ENCODE data around the gene FOLR2.

FOLR2 gene

DNA sequence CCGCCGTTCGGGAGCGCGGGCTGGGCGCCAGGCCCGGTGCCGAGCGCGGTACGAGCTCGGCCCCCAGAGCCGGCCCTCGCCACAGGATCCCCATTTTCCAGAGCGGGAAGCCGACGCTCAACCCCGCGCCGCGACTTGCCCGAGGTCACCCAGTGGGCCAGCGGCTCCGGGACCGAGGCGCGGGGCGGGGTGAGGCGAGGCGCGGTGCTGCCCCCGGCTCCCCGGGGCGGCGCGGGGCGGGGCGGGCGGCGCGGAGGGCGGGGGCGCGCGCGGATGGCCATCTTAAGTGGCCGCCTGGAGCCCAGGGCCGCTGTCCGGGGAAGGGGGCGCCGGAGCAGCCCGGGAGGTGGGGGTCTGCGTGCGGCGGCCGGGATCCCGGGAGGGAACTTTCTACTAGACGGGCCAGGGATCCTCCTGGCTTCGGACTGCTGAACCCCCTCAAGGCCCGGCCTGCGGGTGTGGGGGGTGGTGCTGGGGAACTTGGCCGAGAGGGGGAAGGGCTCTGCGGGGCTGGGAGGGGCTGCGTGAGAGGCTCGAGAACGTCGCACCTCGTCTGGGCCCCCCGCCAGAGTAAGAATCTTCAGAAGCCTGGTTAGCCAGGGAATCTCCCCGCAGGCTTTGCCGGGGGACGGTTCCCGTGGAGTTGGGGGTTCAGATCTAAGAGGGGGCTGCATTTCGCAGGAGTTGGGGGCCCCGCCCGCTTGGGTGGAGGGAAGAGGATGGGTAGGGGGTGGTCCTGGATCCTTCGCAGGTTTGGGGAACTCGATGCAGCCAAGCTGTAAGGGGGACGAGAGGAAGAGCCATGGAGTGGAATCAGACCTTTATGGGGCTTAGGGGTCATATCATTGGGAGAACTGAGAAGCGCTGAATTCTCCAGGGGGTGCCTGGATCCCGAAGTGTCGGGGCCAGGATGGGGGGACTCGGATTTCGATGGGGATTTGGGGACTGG, 7.3 kb downstream of the FOLR2 start:
- Histone ChIP-seq H3K79me2 (ENCODE audit: low read length) (peaks cover 28% of the 10 kb centered on the region), H3K9me2 (replicated peaks; ENCODE audit: insufficient read depth, low read length) (no peaks in the 10 kb centered on the region), H3K9me3 (replicated peaks; ENCODE audit: insufficient read depth, low read length) (no peaks in the 10 kb centered on the region), H3K9ac (ENCODE audit: low read length) (peak overlapping the region; percentile 92), H3K27me3 (replicated peaks; ENCODE audit: insufficient read depth, low read length) (no peaks in the 10 kb centered on the region), H4K20me1 (ENCODE audit: insufficient read depth, low read length) (no peaks in the 10 kb centered on the region), H2AFZ (ENCODE audit: low read length) (peak overlapping the region; percentile 76), H3F3A (ENCODE audit: insufficient read depth, low read length) (peaks cover 11% of the 10 kb centered on the region; the same call in 1 of the 2 replicates), H3K27ac (ENCODE audit: low read length) (peak overlapping the region; percentile 95), H3K4me3 (ENCODE audit: low read length) (peak overlapping the region; percentile 99), H3K4me1 (ENCODE audit: low read length) (peaks cover 8% of the 10 kb centered on the region), H3K36me3 (replicated peaks; ENCODE audit: insufficient read depth, low read length) (no peaks in the 10 kb centered on the region), H3K4me2 (ENCODE audit: low read depth, low read length) (peak overlapping the region; percentile 99)
- TF ChIP-seq EZH2 (optimal IDR thresholded peaks at IDR 0.05; ENCODE audit: low read depth, low read length): no peak
- no peak for TF ChIP-seq EZH2phosphoT487 (IDR thresholded peaks at IDR 0.05; ENCODE audit: low read length)
- TF ChIP-seq, protein P1, sequence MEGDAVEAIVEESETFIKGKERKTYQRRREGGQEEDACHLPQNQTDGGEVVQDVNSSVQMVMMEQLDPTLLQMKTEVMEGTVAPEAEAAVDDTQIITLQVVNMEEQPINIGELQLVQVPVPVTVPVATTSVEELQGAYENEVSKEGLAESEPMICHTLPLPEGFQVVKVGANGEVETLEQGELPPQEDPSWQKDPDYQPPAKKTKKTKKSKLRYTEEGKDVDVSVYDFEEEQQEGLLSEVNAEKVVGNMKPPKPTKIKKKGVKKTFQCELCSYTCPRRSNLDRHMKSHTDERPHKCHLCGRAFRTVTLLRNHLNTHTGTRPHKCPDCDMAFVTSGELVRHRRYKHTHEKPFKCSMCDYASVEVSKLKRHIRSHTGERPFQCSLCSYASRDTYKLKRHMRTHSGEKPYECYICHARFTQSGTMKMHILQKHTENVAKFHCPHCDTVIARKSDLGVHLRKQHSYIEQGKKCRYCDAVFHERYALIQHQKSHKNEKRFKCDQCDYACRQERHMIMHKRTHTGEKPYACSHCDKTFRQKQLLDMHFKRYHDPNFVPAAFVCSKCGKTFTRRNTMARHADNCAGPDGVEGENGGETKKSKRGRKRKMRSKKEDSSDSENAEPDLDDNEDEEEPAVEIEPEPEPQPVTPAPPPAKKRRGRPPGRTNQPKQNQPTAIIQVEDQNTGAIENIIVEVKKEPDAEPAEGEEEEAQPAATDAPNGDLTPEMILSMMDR (IDR thresholded peaks at IDR 0.05; ENCODE audit: low read length): no peak
- peak; percentile 58 for DNase-seq

DNA sequence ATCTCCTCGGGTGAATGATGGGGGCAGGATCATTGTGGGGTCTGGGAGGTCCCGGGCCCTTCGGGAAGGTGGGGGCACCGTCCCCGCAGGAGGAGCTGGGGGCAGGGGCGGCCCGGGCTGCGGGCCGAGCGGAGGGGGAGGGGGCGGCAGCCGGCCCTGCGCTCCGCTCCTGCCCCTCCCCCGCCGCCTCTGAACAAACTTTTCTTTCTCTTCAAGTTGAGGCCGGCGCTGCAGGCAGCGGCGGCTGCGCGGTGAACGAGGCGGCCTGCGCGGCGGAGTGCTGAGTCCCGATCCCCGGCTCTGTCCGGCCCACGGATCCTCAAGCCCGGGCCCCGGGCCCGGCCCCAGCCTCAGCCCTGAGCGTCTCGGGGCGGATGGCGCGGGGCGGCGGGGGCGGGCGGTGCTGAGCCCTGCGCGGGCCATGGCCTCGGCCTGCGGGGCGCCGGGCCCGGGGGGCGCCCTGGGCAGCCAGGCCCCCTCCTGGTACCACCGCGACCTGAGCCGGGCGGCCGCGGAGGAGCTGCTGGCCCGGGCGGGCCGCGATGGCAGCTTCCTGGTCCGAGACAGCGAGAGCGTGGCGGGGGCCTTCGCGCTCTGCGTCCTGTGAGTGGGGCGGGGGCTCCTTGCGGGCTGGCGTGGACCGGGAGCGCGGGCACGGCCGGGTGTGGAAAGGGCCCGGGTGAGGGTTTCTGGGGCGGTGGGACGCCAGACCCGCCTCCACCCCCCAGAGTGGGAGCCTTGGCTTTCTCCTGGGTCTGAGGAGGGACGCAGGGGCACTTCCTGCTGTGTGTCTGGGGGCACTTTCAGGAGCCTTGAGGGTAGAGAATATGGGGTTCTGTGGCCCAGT, 8.2 kb downstream of the FOLR2 start, which contains the start of gene INPPL1:
INPPL1 (plus strand) TSS at position 204 of the 847 bp plus-strand sequence; CDS start at position 422, 218 bp downstream.
- peaks cover 8% of the 10 kb centered on the region for H3K4me1 ChIP-seq (ENCODE audit: low read length)
- peak within 1 kb of the TSS; percentile 76 for H2AFZ ChIP-seq (ENCODE audit: low read length)

DNA sequence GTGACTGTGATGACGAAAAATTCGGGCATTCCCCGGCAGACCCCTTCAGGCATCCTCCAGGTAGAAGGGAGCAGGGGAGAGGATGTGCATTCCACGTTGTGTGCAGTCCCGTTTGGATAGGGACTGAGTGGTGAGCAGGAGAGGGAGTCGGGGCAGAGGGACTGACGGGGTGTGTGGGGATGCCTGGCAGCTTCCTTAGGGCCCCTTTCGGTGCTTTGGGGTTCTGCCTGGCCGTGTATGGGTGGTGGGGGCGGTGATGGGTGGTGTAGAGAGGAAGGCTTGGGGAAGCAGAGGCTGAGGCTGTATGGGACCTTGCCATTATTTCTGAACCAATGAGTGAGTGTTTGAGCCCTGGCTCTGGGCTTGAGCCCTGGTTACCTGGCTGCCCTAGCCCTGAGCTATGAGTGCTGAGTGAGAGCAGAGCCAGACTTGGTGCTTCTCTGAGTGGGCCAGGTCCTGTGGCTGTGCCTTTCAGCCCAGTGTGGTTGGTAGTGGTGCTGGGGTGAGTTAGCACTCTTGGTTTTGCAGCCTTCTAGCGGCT, 8.9 kb downstream of the FOLR2 start:
- no peak overlapping the region for H3K27ac ChIP-seq (ENCODE audit: low read length)
- H3K36me3 ChIP-seq (replicated peaks; ENCODE audit: insufficient read depth, low read length): no peaks in the 10 kb centered on the region
- H3K4me1 ChIP-seq (ENCODE audit: low read length): peaks cover 8% of the 10 kb centered on the region
- TF ChIP-seq, protein P1 (IDR thresholded peaks at IDR 0.05; ENCODE audit: low read length): no peak
- no peak for TF ChIP-seq EZH2phosphoT487 (IDR thresholded peaks at IDR 0.05; ENCODE audit: low read length)
- no peak for TF ChIP-seq EZH2 (optimal IDR thresholded peaks at IDR 0.05; ENCODE audit: low read depth, low read length)
- H3K9ac ChIP-seq (ENCODE audit: low read length): peak overlapping the region; percentile 92; the same call in 1 of the 2 replicates
- H3K27me3 ChIP-seq (replicated peaks; ENCODE audit: insufficient read depth, low read length): no peaks in the 10 kb centered on the region
- peak overlapping the region; percentile 97 for H3K4me2 ChIP-seq (ENCODE audit: low read depth, low read length)
- no peaks in the 10 kb centered on the region for H3K9me2 ChIP-seq (replicated peaks; ENCODE audit: insufficient read depth, low read length)
- peaks cover 28% of the 10 kb centered on the region for H3K79me2 ChIP-seq (ENCODE audit: low read length)
- H3F3A ChIP-seq (ENCODE audit: insufficient read depth, low read length): peaks cover 11% of the 10 kb centered on the region; the same call in 1 of the 2 replicates
- peak overlapping the region; percentile 73 for H3K4me3 ChIP-seq (ENCODE audit: low read length)
- peak overlapping the region; percentile 52; the same call in 1 of the 2 replicates for H2AFZ ChIP-seq (ENCODE audit: low read length)
- no peaks in the 10 kb centered on the region for H3K9me3 ChIP-seq (replicated peaks; ENCODE audit: insufficient read depth, low read length)
- no peak for DNase-seq
- H4K20me1 ChIP-seq (ENCODE audit: insufficient read depth, low read length): no peaks in the 10 kb centered on the region

More for the DNA sequence above, 8.2 kb downstream of the FOLR2 start, which contains the start of gene INPPL1:
- Histone ChIP-seq H3K4me2 (ENCODE audit: low read depth, low read length) (peak within 1 kb of the TSS; percentile 99), H3K9me2 (replicated peaks; ENCODE audit: insufficient read depth, low read length) (no peaks in the 10 kb centered on the region), H3K27ac (ENCODE audit: low read length) (peak within 1 kb of the TSS; percentile 95), H3K27me3 (replicated peaks; ENCODE audit: insufficient read depth, low read length) (no peaks in the 10 kb centered on the region), H3K36me3 (replicated peaks; ENCODE audit: insufficient read depth, low read length) (no peaks in the 10 kb centered on the region), H4K20me1 (ENCODE audit: insufficient read depth, low read length) (no peaks in the 10 kb centered on the region), H3F3A (ENCODE audit: insufficient read depth, low read length) (peaks cover 11% of the 10 kb centered on the region; the same call in 1 of the 2 replicates), H3K4me3 (ENCODE audit: low read length) (peak within 1 kb of the TSS; percentile 99), H3K9ac (ENCODE audit: low read length) (peak within 1 kb of the TSS; percentile 92), H3K79me2 (ENCODE audit: low read length) (peaks cover 28% of the 10 kb centered on the region), H3K9me3 (replicated peaks; ENCODE audit: insufficient read depth, low read length) (no peaks in the 10 kb centered on the region)
- DNase-seq: peak; percentile 48
- TF ChIP-seq EZH2 (optimal IDR thresholded peaks at IDR 0.05; ENCODE audit: low read depth, low read length): no peak

All from MM.1S (cell line).